HG02884 (cell line): ENCODE data around the gene FAM200C.

Experiments used
- ATAC-seq: cut with Tn5 transposase; IDR thresholded peaks from one replicate; pipeline ENCODE4 v1.9.1; 2021; ENCODE audit warnings: mild to moderate bottlenecking, moderate library complexity; ENCODE audit not compliant: unreplicated experiment

The FAM200C gene

GRCh38 chr5:160369990-160370712, 29.7 kb downstream of the FAM200C start, which contains the start of gene C1QTNF2:
TSS of gene C1QTNF2 (minus strand) at chr5:160370626. CDS start at chr5:160355011, 15,615 bp downstream.
- no peak for ATAC-seq

GRCh38 chr5:160367885-160368284, 32.0 kb downstream of the FAM200C start:
- ATAC-seq, result no peak

GRCh38 chr5:160367261-160367660, 32.6 kb downstream of the FAM200C start:
- no peak for ATAC-seq

GRCh38 chr5:160366230-160366629, 33.6 kb downstream of the FAM200C start:
- no peak for ATAC-seq

- ATAC-seq, result no peak
These were observed 36.0 kb downstream of the FAM200C start for GRCh38 chr5:160363660-160364395.

GRCh38 chr5:160363211-160363610, 36.6 kb downstream of the FAM200C start:
- ATAC-seq, result no peak

- ATAC-seq, result no peak
These were observed 38.1 kb downstream of the FAM200C start for GRCh38 chr5:160361624-160362228.

- no peak for ATAC-seq
These were observed 39.5 kb downstream of the FAM200C start for GRCh38 chr5:160360310-160360709.

GRCh38 chr5:160359816-160360215, 40.0 kb downstream of the FAM200C start:
- no peak for ATAC-seq

- no peak for ATAC-seq
These were observed 40.6 kb downstream of the FAM200C start for GRCh38 chr5:160359242-160359641.

- ATAC-seq, result no peak
These were observed 41.9 kb downstream of the FAM200C start for GRCh38 chr5:160357861-160358411.

- ATAC-seq, result no peak
These were observed 42.5 kb downstream of the FAM200C start for GRCh38 chr5:160357394-160357793.

- ATAC-seq, result no peak
These were observed 43.1 kb downstream of the FAM200C start for GRCh38 chr5:160356550-160357347.

GRCh38 chr5:160354666-160355065, 45.2 kb downstream of the FAM200C start:
- no peak for ATAC-seq

- no peak for ATAC-seq
These were observed 46.5 kb downstream of the FAM200C start for GRCh38 chr5:160353379-160353778.

- ATAC-seq, result no peak
These were observed 47.5 kb downstream of the FAM200C start for GRCh38 chr5:160352308-160352707.

- no peak for ATAC-seq
These were observed 49.9 kb downstream of the FAM200C start for GRCh38 chr5:160349935-160350303.

GRCh38 chr5:160349249-160349934, 50.5 kb downstream of the FAM200C start:
- no peak for ATAC-seq

GRCh38 chr5:160348080-160348479, 51.8 kb downstream of the FAM200C start:
- ATAC-seq, result no peak

GRCh38 chr5:160347448-160347847, 52.4 kb downstream of the FAM200C start:
- ATAC-seq, result no peak
